HepG2 (cell line): ENCODE data around the gene ICE1. TPM values are rescaled to one million over a fixed set of nuclear protein-coding genes. Genes with fewer than 3 reads are reported as not detected.

ENCODE experiments used
- ATAC-seq: fragments of 200-7000 bp; cut with Tn5 transposase; 3 replicates; pipeline ENCODE4 v1.9.1; 2020; ENCODE audit warnings: mild to moderate bottlenecking, moderate library complexity
- BruUV-seq: library from RNA; stranded (reverse); fragments of 400-500 nt; replicated peaks from 2 replicates; lab custom pipeline; 2021; lab: Mats Ljungman, UMichigan
- CTCF ChIA-PET: fragments of 300-600 bp; formaldehyde crosslinking; extraction: SDS; loops from one replicate; lab custom pipeline; 2021; ENCODE audit warnings: low total read pairs, inconsistent platforms, low intra/inter-chr PET ratio; lab: Yijun Ruan, JAX
- POLR2A ChIA-PET: fragments of 350-600 bp; sonication (Branson Sonifier 250); formaldehyde crosslinking; loops from one replicate; lab custom pipeline; 2020; ENCODE audit warnings: antibody characterized with exemption, inconsistent platforms; lab: Yijun Ruan, JAX
- DNase-seq: peaks from one replicate; pipeline ENCODE4 v3.0.0-alpha.2; 2015; ENCODE audit warnings: low spot score
- FAIRE-seq: peaks from 3 replicates; lab custom pipeline; 2011; peaks lifted over from hg19 to GRCh38; lab: Jason Lieb, UNC
- H2AFZ ChIP-seq: one replicate; pipeline ENCODE4 v1.6.1; 2011; ENCODE audit warnings: low read length, inconsistent platforms
- H3K27ac ChIP-seq: fragments of 300-600 bp; 3 replicates; pipeline ENCODE4 v1.8.0; 2011; ENCODE audit warnings: mixed run types, mild to moderate bottlenecking, mixed read lengths, low read length, inconsistent platforms; ENCODE audit not compliant: insufficient read depth; ENCODE audit errors: extremely low read length
- H3K27me3 ChIP-seq, 2 experiments: fragments of 200-600 bp in 1 of 2; 2 replicates in 1 of 2; 3 replicates in 1 of 2; pipeline versions ENCODE4 v1.6.0 to v1.8.0; 2011; ENCODE audit warnings: low read length in 2 of 2, mild to moderate bottlenecking in 2 of 2, moderate library complexity in 2 of 2, inconsistent platforms in 1 of 2; ENCODE audit not compliant: insufficient read depth in 2 of 2, control insufficient read depth in 1 of 2
- H3K36me3 ChIP-seq, 2 experiments: fragments of 200-600 bp in 1 of 2; replicated peaks in 1 of 2; 2 replicates in 1 of 2; 3 replicates in 1 of 2; pipeline versions ENCODE4 v1.5.1 to v1.8.0; 2011; ENCODE audit warnings: low read length in 2 of 2, inconsistent platforms in 1 of 2; ENCODE audit not compliant: insufficient read depth in 2 of 2, control insufficient read depth in 1 of 2
- H3K4me1 ChIP-seq: 2 replicates; pipeline ENCODE4 v1.5.1; 2012; ENCODE audit warnings: low read length, inconsistent platforms; ENCODE audit not compliant: insufficient read depth
- H3K4me2 ChIP-seq: 2 replicates; pipeline ENCODE4 v1.6.0; 2011; ENCODE audit warnings: low read depth, low read length, inconsistent platforms
- H3K4me3 ChIP-seq, 3 experiments: fragments of 200-600 bp in 1 of 3; sonication (generic), shearing (Covaris generic) in 1 of 3; replicated peaks in 1 of 3; 2 replicates each; pipeline ENCODE4 v1.5.1; 2011 to 2016; ENCODE audit warnings: low read length in 3 of 3, inconsistent platforms in 2 of 3, low read depth in 2 of 3, mild to moderate bottlenecking in 2 of 3, control low read depth in 1 of 3, mixed read lengths in 1 of 3; ENCODE audit not compliant: insufficient read depth in 1 of 3
- H3K79me2 ChIP-seq: one replicate; pipeline ENCODE4 v1.6.1; 2011; ENCODE audit warnings: low read length, inconsistent platforms; ENCODE audit not compliant: insufficient read depth
- H3K9ac ChIP-seq: 2 replicates; pipeline ENCODE4 v1.6.0; 2011; ENCODE audit warnings: mild to moderate bottlenecking, low read depth, low read length, inconsistent platforms; ENCODE audit not compliant: insufficient read depth
- H3K9me3 ChIP-seq: 2 replicates; pipeline ENCODE4 v1.5.1; 2012; ENCODE audit warnings: mild to moderate bottlenecking, low read length
- H4K20me1 ChIP-seq: 2 replicates; pipeline ENCODE4 v1.6.0; 2011; ENCODE audit warnings: inconsistent platforms, mild to moderate bottlenecking, low read length, moderate library complexity; ENCODE audit not compliant: insufficient read depth
- MAFF ChIP-seq: IDR thresholded peaks from 2 replicates; pipeline ENCODE4 v1.6.1; 2011; ENCODE audit warnings: low read depth, low read length, improper control_type of control experiment
- MAX ChIP-seq: IDR thresholded peaks from 2 replicates; pipeline ENCODE4 v1.6.1; 2012; ENCODE audit warnings: inconsistent platforms
- NFAT5 ChIP-seq: sonication (generic); formaldehyde crosslinking; IDR thresholded peaks from 2 replicates; pipeline ENCODE4 v1.4.0; 2020; ENCODE audit warnings: missing genetic modification reagents
- PBX2 ChIP-seq: IDR thresholded peaks from 2 replicates; pipeline ENCODE4 v1.6.1; 2016; ENCODE audit warnings: control low read depth
- ZFP91 ChIP-seq: sonication (generic); formaldehyde crosslinking; IDR thresholded peaks from 2 replicates; pipeline ENCODE4 v1.9.0; 2022; ENCODE audit warnings: missing genetic modification reagents, mild to moderate bottlenecking, borderline replicate concordance
- ZKSCAN1 ChIP-seq: fragments of 150-350 bp; IDR thresholded peaks from 2 replicates; pipeline ENCODE4 v1.6.1; 2014; ENCODE audit warnings: low read length
- ZNF354B ChIP-seq: sonication (generic); formaldehyde crosslinking; IDR thresholded peaks from 2 replicates; pipeline ENCODE4 v1.8.0; 2022; ENCODE audit warnings: mild to moderate bottlenecking, missing genetic modification reagents
- ZNF780A ChIP-seq: sonication (generic); formaldehyde crosslinking; IDR thresholded peaks from 2 replicates; pipeline ENCODE4 v1.8.0; 2022; ENCODE audit warnings: mild to moderate bottlenecking, missing genetic modification reagents, moderate library complexity
- ZNF800 ChIP-seq: sonication (generic); formaldehyde crosslinking; IDR thresholded peaks from 2 replicates; pipeline ENCODE4 v1.4.0; 2020; ENCODE audit warnings: missing genetic modification reagents
- ZNF841 ChIP-seq: sonication (generic); formaldehyde crosslinking; IDR thresholded peaks from 2 replicates; pipeline ENCODE4 v1.8.1; 2023; ENCODE audit warnings: missing genetic modification reagents, borderline replicate concordance
- WGBS: methylation state at CpG from one replicate; pipeline ENCODE4 v1.1.6; 2017; ENCODE audit warnings: low lambda C conversion rate; 5-methylcytosine and 5-hydroxymethylcytosine counted together
- in situ Hi-C: cut with HindIII; loops from 2 replicates; pipeline ENCODE4 v1.10.0; 2017; ENCODE audit warnings: low pct_unique_long_range_greater_than_20kb; ENCODE audit not compliant: extremely low pct_ligation_motif_present
- intact Hi-C: fragments of 100-400 bp; cut with micrococcal nuclease; formaldehyde crosslinking; loops from one replicate; pipeline ENCODE4 v1.10.0; 2022; ENCODE audit not compliant: unreplicated experiment
- polyA plus RNA-seq, 8 experiments: library from polyadenylated mRNA; depleted of rRNA in 3 of 8; stranded (reverse) in 7 of 8; unstranded in 1 of 8; fragments of >200 nt; fragmentation: Illumina TruSeq in 4 of 8; extraction: Trizol in 4 of 8; gene quantifications; 2 replicates each; pipeline versions ENCODE4 v1.2.1 to v1.2.3, GENCODE V29; 2011 to 2016; ENCODE audit warnings: low read depth in 4 of 8, missing spikeins in 1 of 8, mixed read lengths in 1 of 8; ENCODE audit not compliant: insufficient read depth in 1 of 8
- total RNA-seq, 5 experiments: library from RNA; depleted of rRNA; stranded (reverse); fragments of >200 nt; fragmentation: Illumina TruSeq; extraction: Trizol; gene quantifications; 2 replicates each; pipeline ENCODE4 v1.2.3, GENCODE V29; 2016; ENCODE audit warnings: low read depth in 1 of 5

The ICE1 gene
- total and polyA plus RNA-seq, 2 of the 13 experiments (the other 11 are each of a cell fraction or from before 2014, with no cell fraction given) = 9.1 to 27.6 TPM

GRCh38 chr5:5383461-5383860, 39.0 kb upstream of the ICE1 start:
- ATAC-seq = no peak
- no peak overlapping the region for H3K9ac ChIP-seq
- no peaks in the 10 kb centered on the region for H3K79me2 ChIP-seq
- no peak overlapping the region for H3K4me3 ChIP-seq
- H4K20me1 ChIP-seq = no peaks in the 10 kb centered on the region
- H3K4me2 ChIP-seq = no peak overlapping the region
- ChIA-PET CTCF (no interaction called here), POLR2A (no interaction called here)
- FAIRE-seq = no peak
- H3K36me3 ChIP-seq = no peaks in the 10 kb centered on the region
- no peak overlapping the region for H2AFZ ChIP-seq
- no peak for DNase-seq
- in situ Hi-C loops = no loop called here
- no TSS peak for BruUV-seq
- WGBS = 36% methylated on average over 5 of the region's 5 CpGs
- no peaks in the 10 kb centered on the region for H3K9me3 ChIP-seq
- H3K27ac ChIP-seq = no peak overlapping the region
- H3K27me3 ChIP-seq = no peaks in the 10 kb centered on the region; a peak in 1 of 5 replicates
- TF ChIP-seq NFAT5 (CRISPR knock-in tag) (no peak), ZKSCAN1 (no peak), MAX (no peak), PBX2 (CRISPR knock-in tag) (no peak), ZNF841 (CRISPR knock-in tag) (no peak), ZNF354B (CRISPR knock-in tag) (no peak), ZNF780A (CRISPR knock-in tag) (no peak), ZFP91 (CRISPR knock-in tag) (no peak), MAFF (no peak), ZNF800 (CRISPR knock-in tag) (no peak)
- TF ChIP-seq, all 625 proteins: peak for 0
- H3K4me1 ChIP-seq = 0 out of 2 replicates have a peak, but pooled peaks cover 5% of the 10 kb centered on the region
- intact Hi-C loops = no loop called here
